B cell (primary cell): ENCODE results near the gene PIK3CD.

Experiments
- EZH2 ChIP-seq: IDR thresholded peaks from 2 replicates; pipeline ENCODE4 v1.6.1; 2012; ENCODE audit warnings: borderline replicate concordance, low read depth, mild to moderate bottlenecking, moderate library complexity, low read length; ENCODE audit not compliant: insufficient read depth, poor library complexity, severe bottlenecking
- TF ChIP-seq, protein P1 (sequence below): fragments of 200-600 bp; IDR thresholded peaks from one replicate; pipeline ENCODE4 v1.8.0; 2022; ENCODE audit warnings: antibody characterized with exemption, mild to moderate bottlenecking

DNA sequence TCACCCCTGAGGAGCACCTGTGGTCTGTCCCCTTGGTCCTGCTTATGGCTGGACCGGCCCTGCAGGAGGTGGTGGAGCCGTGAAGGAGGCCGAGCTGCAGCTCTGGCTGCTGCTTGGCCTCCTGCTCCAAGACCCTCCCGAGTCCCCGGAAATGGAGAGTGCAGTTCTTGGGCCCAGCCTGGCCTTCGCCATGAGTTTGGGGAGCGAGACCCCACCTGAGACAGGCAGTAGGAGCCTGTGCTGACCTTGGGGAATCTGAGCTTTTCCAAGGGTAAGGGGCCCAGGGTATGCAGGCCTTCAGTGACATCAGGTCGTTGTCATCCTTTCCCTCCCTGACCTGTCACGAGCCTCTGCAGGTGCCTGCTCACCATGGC lies 48.8 kb upstream of the PIK3CD start:
- TF ChIP-seq, protein P1, sequence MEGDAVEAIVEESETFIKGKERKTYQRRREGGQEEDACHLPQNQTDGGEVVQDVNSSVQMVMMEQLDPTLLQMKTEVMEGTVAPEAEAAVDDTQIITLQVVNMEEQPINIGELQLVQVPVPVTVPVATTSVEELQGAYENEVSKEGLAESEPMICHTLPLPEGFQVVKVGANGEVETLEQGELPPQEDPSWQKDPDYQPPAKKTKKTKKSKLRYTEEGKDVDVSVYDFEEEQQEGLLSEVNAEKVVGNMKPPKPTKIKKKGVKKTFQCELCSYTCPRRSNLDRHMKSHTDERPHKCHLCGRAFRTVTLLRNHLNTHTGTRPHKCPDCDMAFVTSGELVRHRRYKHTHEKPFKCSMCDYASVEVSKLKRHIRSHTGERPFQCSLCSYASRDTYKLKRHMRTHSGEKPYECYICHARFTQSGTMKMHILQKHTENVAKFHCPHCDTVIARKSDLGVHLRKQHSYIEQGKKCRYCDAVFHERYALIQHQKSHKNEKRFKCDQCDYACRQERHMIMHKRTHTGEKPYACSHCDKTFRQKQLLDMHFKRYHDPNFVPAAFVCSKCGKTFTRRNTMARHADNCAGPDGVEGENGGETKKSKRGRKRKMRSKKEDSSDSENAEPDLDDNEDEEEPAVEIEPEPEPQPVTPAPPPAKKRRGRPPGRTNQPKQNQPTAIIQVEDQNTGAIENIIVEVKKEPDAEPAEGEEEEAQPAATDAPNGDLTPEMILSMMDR = no peak
- no peak for TF ChIP-seq EZH2
